ENCODE results near the gene FOXP1.

FOXP1 gene

DNA sequence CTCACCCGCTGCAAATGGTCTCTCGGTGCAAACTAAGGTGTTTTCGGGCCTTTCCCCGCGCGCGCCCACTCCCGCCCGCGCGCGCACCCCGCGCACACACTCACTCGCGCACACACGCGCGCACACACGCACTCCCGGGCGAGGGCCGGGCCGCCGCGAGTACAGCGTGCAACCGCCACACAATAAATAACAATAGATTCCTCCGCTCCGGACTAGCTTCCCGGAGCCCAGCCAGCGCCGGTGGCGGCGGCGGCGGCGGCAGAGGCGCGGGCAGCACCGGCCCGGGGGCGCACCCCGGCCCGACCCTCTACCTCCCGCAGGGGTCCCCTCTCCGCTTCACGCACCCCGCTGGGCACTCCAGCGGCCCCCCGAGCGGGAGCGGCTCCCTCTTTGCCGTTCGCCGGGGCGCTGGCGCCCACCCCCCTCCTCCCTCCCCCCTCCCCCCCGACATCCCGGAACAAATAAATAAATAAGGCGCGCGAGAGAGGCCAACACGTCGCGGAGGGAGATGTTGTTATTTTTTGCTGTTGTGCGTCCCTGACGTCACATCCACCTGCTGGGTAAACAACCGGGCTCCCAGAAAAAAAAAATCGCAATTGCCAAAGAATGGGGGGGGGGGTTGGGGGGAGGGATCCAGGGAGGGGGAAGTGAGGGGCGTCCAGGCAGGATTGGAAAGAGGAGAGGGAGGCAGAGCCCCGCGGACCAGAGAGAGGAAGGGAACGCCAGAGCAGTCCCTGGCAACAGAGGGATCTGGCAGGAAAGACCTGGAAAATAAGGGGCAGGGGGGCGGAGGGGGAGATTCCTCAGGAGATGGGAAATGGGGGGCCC is at the start of gene FOXP1:
Gene FOXP1, minus strand, starts transcription at position 163 of the 828 bp plus-strand sequence. CDS start 385,347 bp downstream, outside the sequence.
- FAIRE-seq: no peak

DNA sequence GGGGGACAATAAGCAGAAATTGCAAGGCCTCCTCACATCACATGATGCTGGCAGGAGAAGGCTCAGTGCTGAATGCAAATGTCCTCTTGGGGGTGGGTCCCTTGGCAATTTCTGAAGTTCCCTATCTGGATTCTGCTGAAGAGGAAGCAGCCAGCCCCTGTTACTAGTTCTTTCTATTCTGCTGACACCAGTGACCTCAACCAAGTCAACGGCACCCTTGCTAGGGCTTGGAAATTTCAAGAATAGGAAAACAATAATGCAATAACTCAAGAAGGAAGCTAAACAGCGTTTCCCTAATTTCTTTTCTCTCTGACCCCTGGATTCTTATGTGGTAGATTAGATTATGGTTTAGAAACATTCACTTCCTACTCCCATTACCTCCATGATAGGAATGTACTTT is 46.2 kb upstream of the FOXP1 start:
- FAIRE-seq: no peak

DNA sequence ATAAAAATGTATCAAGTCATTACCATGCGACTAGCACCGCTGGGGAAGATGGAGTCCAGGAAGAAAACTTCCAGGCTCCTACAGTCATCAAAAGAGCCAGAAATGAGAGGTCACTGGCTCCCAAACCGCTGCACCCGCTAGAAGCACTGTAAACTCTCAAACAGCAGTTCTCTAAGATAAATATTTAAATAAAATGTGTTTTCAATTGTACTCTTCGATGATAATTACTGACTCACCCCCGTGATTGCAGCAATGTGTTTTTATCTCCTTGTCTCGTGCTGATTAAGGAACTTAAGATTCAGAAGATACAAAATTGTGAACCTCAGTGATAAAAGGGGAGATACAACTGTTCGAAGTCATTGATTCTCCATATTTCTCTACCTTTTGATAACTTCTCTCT is 45.8 kb upstream of the FOXP1 start:
- no peak for FAIRE-seq

DNA sequence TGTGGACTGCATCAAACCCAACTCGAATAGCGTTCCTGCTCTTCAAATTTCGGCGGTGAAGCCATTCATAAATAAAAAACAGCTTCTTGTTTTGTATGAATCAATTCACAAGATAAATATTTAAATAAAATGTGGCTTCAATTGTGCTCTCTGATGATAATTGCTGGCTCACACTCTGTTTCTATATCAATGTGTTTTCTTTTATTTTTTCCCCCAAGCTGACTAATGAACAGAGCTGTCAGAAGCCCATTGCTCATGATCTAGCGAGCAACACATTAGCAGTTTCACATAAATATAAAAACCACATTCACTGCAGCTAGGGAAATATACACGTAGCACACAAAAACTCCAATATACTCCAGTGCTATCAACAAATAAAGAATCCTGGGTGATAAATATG is 45.0 kb upstream of the FOXP1 start:
- no peak for FAIRE-seq

DNA sequence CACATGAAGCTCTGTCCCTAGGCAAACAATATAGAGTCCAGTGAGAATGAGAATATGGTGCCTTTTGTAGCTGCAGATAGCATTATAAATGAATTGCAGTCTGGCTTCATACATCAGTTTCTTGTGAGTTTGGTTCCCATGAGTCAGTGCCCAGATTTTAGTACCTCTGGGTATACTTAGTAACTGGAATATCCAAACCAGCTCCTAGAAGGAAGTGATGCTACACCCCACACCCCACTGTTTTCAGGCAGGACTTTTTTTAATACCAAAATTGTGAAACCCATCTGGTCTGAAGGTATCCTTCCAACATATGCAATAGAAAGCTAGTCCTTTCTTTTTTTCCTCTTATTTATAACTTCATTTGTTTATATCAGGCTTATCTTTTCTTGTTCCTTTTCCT is 42.1 kb upstream of the FOXP1 start:
- no peak for FAIRE-seq

DNA sequence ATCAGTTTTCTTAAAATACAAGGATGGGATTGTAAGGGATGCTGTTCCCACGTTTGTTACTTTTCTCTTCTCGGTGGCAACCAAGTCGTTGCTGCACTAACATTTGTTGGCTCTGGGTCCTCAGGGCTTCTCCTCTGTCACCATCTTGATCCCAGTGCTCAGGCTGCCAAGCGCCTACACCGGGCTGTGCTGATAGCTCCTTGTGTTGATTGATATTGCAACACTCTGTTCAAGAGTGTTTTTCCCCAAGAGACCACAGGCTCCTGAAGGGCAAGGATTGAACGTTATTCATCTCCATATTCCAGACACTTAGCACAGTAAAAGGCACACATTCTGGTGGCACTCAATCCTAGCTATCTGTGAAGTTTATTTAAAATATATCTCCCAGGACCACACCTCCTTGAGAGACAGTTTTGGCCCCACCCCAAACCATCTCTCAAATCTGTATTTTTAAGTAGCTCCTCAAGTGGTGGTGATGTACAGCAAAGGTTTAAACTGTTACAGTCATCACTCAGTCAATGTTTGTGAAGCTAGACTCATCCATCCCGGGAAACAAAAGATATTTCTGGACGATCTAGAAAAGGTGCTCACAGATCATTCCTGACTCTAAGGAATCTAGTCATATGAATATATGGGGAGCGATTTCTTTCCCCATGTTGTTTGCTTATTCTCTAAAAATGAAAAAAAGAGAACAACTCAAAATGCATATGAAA is 38.5 kb upstream of the FOXP1 start:
- FAIRE-seq: no peak

DNA sequence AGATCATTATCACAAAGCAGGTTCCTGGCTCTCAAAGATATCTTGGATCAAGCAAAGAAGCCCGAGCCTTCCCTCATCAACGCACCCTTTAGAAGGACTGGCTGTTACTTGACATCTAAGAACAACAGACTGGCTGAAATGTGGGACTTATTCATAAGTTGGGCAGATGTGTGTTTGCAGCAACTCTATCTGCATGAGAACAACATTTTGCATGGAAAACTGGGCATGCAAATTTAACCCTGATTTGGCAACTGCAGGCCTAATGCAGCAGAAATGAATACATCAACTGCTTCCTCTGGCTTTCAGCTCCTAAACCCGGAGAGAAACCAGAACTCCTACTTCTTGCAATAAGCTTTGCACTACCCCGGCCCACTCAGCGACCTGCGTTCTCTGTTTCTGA is 35.0 kb upstream of the FOXP1 start:
- FAIRE-seq: no peak

DNA sequence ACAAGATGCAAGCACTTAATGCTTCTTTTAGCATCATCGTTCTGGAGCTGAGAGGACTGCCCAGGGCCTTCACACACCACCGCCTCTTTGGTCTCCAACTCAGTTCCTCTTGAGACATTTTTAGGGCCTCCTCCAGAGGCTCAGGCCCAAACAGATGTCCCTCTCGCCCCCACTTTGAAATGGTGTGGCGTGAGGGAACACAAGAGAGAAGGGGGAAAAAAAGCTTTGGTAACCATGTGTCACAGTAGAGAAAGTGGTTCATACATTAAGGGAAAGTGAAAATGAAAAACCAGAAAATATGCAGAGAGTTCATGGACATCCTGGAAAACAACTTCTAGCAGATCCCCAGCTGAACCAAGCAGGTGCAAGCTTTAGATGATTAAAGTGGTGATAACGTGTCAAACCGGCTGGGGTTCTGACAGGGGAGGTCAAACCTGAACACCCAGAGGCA is 33.1 kb upstream of the FOXP1 start:
- FAIRE-seq: no peak

DNA sequence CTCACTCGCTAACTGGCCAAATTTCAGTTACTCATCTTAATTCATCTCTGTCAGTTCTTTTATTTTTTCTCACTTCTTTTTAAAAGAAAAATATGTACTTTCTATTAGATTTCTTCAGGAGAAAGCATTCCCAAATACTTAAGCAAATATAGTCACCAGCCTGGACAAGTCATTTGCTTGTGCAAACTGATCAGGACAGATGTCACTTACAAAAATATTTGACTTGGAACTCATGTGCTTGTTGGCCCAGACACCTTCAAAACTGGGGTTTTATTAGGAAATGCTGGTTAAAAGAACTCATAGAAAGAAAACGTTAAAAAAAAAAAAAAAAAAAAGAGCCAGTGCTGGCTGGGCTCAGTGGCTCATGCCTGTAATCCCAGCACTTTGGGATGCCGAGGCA is 31.3 kb upstream of the FOXP1 start:
- FAIRE-seq: no peak

DNA sequence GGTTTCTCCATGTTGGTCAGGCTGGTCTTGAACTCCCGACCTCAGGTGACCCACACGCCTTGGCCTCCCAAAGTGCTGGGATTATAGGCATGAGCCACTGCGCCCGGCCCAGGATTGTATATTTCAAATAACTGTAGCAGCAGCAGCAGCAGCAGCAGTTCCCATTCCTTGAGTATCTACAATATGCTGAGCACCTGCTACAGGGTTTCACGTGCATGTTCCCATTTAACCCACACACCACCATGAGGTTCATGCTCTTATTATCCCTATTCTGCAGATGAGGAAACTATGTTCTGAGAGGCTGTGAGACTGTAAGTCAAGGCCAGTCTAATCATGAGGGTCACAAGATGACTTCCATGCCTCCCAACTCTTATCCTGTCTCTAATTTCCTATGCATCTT is 30.9 kb upstream of the FOXP1 start:
- FAIRE-seq: no peak

DNA sequence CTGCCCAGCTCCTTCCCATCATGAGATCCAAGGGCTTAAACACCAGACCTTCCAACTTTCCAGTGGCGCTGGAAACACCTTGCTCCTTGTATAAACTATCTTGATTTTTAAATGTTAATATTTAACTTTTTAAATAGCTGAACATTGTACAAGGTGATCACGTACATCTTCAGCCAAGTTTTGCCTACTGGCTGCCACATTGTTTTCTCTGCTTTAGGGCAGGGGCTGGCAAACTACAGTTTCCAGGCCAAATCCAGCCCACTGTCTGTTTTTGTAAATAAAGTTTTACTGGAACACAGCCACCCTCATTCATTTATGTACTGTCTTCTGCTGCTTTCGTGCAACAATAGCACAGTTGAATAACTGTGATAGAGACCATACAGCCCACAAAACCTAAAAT is 27.6 kb upstream of the FOXP1 start:
- no peak for FAIRE-seq

DNA sequence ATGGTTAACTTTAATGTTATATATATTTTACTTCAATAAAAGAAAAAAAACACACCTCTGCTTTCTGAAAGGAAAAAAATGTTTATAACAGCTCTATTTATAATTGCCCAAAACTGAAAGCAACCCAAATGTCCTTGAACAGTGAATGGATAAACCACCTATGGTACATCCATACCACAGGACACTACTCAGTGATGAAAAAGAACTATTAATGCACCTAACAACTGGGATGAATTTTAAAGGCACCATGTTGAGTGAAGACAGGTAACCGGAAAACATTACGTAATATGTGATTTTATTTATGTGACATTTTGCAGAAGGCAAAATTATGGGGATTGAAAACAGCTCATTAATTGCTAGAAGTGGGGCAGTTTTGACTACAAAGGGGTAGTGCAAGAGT is 23.8 kb upstream of the FOXP1 start:
- no peak for FAIRE-seq

DNA sequence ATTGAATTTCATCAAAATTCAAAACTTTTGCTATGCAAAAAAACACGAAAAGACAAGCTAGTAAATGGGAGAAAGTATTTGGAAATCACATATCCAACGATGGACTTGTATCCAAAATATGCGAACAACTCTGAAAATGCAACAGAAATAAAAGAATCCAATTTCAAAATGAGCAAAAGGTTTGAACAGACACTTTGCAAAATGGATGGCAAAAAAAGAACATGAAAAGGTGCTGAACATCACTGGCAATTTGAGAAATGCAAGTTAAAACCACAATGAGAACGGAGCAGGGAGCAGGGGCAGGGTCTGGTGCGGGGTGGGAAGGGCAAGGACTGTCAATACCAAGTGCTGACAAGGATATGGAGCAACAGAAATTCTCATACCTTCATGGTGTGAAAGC is 23.1 kb upstream of the FOXP1 start:
- no peak for FAIRE-seq

DNA sequence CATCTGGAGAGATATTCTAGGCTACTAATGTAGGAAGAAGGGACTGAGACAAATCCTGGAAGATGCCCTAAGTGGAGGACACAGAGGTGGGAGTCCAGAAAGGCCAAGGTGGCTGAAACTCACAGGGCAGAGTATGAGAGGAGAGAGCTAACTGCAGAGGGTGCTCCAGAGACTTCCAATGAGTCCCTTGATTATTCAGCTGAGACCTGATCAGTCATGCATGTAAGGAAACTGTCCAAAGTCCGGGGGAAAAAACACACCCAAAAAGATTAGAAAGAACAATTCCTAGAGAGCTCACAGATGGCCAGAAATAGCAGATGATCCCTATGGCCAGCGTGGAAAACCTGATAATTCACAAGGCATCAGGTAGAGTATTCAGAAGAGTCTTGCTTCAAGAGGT is 18.7 kb upstream of the FOXP1 start:
- FAIRE-seq: no peak

DNA sequence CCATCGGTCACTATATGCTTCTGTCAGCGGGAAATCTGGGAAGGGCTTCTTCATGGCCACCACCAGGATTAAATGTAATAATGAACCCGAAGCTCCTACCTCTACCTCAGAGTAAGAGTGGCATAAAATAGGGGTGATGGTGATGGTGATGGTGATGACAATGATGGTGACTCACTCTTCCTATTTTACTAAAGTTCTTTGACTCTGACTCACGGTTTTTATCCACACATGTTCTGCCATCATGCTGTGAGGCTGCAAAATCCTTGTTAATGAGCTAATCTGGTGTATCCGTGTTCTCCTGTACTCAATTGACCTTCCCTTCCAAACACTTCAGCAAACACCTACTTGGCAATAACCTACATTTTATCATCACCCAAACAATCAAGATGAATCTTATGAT is 18.3 kb upstream of the FOXP1 start:
- no peak for FAIRE-seq

DNA sequence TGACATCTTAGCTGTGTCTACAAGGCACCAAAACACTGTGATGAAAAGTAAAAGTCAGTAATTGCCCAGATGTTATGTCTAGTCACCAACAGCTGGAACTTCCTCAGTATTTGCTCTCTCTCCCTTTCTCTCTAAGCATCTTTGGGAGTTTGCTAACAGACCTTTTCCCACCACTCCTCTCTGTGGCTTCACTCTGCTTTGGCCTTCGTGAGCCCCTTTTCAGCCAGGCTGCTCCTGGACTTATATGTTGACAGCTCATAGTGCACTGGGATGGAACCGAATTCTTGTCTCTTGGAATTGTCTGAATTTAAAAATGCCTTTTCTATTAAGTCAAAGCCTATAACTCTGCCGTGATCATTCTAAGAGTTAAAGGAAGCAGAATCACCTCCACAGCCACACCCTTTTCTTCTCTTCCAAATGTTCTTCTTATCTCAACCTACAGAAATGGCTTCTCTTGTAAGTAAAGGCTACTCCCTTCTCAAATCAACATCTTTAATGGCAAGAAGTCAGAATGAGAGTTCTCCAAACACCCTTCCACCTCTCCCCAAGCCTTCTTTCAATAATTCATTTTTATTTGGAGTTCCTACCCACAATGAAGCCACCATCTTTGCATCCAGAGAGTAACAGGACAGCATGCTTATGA is 17.2 kb upstream of the FOXP1 start:
- no peak for FAIRE-seq

DNA sequence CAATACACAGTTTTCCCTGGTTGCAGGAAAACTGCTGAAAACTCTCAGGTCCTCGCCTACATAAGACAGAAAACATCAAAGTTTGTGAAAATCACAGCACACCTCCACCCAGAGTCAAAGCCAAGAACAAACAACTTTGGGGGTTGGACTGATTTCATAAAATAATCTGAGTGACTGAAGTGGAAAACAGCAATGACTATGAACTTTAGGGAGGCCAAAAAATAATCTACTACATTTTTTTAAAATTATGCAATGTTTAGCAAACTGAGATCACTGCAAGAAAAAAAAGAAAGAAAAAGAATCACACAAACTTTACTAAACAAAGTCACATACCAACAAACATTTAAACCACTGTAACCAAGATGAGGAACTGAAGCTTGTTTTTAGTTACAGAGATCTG is 15.9 kb upstream of the FOXP1 start:
- FAIRE-seq: no peak

DNA sequence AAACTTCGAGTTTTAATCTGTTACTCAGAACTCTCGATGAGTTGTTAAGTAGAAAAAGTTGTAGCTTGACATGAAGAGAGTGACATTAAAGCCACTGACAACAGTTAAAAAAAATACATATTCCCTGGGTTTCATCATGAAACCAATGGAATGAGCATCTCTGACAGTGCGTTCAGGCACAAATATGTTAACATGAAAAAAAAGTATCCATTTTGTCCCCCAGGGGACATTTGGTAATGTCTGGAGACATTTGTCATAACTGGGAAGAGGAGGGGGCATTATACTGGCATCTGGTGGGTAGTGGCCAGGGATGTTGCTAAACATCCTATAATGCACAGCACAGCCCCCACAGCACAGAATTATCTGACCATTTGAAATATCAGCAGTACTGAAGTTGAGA is 14.8 kb upstream of the FOXP1 start:
- FAIRE-seq: no peak

DNA sequence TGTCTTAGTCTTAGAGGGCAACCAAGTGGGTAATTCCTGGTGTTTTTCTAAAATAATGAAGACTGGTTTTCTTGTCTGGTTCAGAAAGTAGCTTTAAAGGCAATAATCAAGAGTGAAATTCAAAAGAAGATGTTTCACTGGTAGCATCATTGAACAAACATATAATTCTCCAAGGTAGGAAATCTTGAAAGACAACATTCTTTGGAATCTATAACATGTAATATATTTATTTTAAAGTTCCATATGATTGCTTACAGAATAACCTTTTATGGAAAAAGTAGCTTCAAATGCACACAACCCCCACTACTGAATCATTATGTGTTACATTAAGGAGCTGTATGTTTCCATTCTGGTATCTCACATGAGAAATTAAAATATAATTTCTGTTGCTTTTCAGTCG is 13.8 kb upstream of the FOXP1 start:
- FAIRE-seq: no peak

DNA sequence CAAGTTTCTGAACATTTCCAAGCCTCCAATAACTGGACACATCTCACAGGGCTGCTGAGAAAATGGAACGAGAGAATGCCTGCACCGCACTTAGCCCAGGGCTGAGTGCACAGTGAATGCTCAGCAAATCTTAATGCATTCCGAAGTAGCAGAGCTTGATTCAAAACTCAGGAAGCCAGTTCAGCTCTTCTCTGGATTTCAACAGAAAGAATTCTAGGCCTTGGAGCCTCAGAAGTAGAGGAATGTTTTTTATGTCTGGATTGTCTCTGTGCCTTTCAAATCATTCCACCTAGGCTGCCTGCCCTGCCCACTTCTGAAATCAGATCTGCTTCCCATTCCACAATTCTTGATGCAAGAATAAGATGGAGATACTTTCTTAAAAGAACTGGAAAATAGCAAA is 9.6 kb upstream of the FOXP1 start:
- no peak for FAIRE-seq

DNA sequence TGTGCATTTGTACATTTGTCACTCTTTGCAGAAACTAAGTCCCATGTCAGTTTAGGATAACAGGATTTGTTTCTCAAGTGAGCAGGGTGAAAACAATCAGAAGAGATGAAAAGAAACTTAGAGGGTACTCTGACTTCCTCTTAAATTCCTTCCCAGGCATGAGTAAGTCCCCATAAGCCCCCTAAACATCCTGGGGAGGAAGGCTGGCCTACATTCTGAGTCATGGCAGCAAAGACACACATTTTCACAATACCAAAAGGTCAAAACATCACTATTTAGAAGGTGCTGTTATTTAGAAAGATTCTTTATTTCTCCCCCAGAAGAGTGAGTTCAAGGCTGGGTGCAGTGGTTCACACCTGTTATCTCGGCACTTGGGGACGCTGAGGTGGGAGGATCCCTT is 7.6 kb upstream of the FOXP1 start:
- no peak for FAIRE-seq

DNA sequence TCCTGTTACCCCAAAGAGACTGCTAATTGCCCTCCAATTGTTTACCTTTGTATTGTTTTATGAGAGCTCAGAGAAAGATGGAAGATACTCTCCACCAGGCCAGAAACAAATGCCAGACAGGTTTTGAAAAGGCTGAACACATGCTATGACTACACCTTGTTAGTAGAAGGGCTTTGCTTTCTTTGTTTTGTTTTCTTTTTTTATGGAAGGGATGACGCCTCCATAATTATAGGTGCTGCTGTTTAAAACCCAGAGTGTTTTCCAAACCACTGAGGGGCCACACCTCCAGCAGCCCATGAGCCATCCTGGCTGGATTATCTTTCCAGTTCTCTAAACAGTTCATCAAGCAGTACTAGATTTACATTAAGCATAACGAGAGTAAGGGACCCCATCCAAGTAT is 5.6 kb upstream of the FOXP1 start:
- FAIRE-seq: no peak

DNA sequence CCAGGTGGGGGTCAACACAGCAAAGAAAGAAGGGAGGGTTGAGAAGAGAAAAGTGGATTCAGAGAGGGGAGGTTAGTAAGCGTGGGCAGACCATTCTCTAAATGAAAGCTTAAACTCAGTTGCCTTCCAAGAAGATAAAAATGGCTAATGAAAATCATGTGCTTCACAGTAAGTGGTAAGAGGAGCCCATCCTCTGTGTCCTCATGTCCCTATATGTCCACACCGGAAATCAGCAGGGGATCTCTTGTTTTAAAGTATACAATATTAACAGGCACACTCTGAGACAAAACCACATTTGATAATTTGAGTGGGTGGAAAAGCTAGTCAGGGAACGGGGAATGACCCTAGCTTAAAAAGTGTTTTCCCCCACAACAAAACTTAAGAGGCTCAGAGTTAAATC is 4.4 kb upstream of the FOXP1 start:
- no peak for FAIRE-seq

DNA sequence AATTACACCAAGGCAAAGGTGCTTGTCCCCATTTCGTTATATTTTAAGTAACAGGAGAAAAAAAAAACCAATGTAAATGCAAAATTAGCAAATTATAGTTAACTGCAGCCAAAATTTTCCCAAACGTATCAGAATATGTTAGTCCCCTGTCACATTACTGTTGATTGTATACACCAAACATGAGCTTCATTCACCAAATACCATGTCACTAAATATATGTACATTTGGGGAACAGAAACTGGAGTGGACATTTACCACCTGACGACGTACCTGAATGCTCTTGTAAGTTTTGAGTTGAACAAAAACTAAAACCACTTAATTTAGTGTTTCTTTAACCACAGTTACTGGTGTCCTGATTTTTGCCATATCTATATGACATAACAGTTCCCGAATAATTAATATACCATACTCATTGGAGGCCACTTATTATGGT is 3.3 kb upstream of the FOXP1 start:
- FAIRE-seq: no peak
